SU-DHL-6 (cell line): ENCODE measurements around the gene OLFM2.

Experiments used
- EZH2phosphoT487 ChIP-seq: fragments of 200-600 bp; sonication (generic), shearing (Covaris generic); conservative IDR thresholded peaks from 2 replicates; pipeline ENCODE4 v1.6.1; 2018; ENCODE audit warnings: mild to moderate bottlenecking, antibody characterized with exemption, low read length, moderate library complexity, mixed read lengths
- TF ChIP-seq, protein P1 (sequence below): fragments of 200-600 bp; sonication (generic); IDR thresholded peaks from one replicate; pipeline ENCODE4 v1.5.1; 2017; ENCODE audit warnings: antibody characterized with exemption, mild to moderate bottlenecking, low read length, moderate library complexity; ENCODE audit not compliant: insufficient read depth, poor library complexity, severe bottlenecking

DNA sequence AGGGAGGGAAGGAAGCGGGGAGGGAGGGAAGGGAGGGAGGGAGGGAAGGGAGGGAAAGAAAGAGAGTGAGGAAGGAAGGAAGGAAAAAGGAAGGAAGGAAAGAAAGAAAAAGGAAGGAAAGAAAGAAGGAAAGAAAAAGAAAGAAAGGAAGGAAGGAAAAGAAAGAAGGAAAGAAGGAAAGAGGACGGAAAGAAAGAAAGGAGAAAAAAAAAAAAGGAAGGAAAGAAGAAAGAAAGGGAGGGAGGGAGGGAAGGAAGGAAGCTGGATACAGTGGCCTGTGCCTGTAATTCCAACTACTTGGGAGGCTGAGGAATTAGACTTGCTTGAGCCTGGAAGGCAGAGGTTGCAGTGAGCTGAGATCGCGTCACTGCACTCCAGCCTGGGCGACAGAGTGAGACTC, 35.3 kb downstream of the OLFM2 start:
- TF ChIP-seq, protein P1, sequence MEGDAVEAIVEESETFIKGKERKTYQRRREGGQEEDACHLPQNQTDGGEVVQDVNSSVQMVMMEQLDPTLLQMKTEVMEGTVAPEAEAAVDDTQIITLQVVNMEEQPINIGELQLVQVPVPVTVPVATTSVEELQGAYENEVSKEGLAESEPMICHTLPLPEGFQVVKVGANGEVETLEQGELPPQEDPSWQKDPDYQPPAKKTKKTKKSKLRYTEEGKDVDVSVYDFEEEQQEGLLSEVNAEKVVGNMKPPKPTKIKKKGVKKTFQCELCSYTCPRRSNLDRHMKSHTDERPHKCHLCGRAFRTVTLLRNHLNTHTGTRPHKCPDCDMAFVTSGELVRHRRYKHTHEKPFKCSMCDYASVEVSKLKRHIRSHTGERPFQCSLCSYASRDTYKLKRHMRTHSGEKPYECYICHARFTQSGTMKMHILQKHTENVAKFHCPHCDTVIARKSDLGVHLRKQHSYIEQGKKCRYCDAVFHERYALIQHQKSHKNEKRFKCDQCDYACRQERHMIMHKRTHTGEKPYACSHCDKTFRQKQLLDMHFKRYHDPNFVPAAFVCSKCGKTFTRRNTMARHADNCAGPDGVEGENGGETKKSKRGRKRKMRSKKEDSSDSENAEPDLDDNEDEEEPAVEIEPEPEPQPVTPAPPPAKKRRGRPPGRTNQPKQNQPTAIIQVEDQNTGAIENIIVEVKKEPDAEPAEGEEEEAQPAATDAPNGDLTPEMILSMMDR: no peak
- no peak for TF ChIP-seq EZH2phosphoT487
